Nephron (organoid): ENCODE results near the gene SV2B.

Source experiments
- H3K27ac Mint-ChIP-seq, 3 experiments: 2 replicates each; pipeline ENCODE4 v1.8.0; 2020; ENCODE audit warnings: mixed read lengths in 3 of 3, mild to moderate bottlenecking in 2 of 3, moderate library complexity in 1 of 3
- H3K27me3 Mint-ChIP-seq: 2 replicates; pipeline ENCODE4 v1.8.0; 2021; ENCODE audit warnings: low read depth, mild to moderate bottlenecking, moderate library complexity, mixed read lengths
- H3K36me3 Mint-ChIP-seq: 2 replicates; pipeline ENCODE4 v1.8.0; 2020; ENCODE audit warnings: low read depth, mixed read lengths
- H3K4me1 Mint-ChIP-seq: 2 replicates; pipeline ENCODE4 v1.8.0; 2020; ENCODE audit warnings: mixed read lengths
- H3K4me3 Mint-ChIP-seq, 3 experiments: 2 replicates each; pipeline ENCODE4 v1.8.0; 2020; ENCODE audit warnings: mild to moderate bottlenecking in 3 of 3, mixed read lengths in 3 of 3, moderate library complexity in 2 of 3
- H3K9me3 Mint-ChIP-seq: 2 replicates; pipeline ENCODE4 v1.8.0; 2020; ENCODE audit warnings: mixed read lengths
- CTCF ChIP-seq, 3 experiments: fragments of 200-600 bp; sonication (generic); IDR thresholded peaks; one replicate each; pipeline ENCODE4 v1.5.0; 2021; ENCODE audit warnings: antibody characterized with exemption in 3 of 3; ENCODE audit not compliant: unreplicated experiment in 3 of 3

Gene SV2B

GRCh38 chr15:91104111-91104510 is 4.1 kb downstream of the SV2B start:
- Mint-ChIP-seq H3K36me3 (no peaks in the 10 kb centered on the region), H3K9me3 (no peaks in the 10 kb centered on the region), H3K27ac (no peak overlapping the region), H3K27me3 (peaks cover 80% of the 10 kb centered on the region), H3K4me1 (peaks cover 14% of the 10 kb centered on the region), H3K4me3 (no peak overlapping the region)
- TF ChIP-seq CTCF (IDR thresholded peaks at IDR 0.05; ENCODE audit: unreplicated experiment in 3 of 3) = no peak

DNA sequence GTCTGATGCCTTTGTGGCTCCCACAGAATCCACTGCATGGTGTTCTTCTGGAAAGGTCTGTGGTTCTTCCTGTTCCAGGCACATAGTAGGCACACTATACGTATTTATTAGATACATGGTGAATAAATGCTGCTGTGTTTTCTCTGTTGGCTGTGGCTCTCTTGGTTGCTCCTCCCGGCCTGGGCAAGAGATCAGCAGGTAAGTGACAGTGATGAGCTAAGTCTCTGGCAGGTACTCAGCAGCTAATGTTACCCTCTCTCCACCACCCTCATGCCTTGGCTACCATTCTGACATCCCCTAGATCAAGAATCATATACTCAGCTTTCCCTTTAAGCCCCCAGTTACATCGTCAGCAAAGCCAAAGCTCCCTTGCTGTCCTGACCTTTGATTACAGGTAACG is 8.4 kb downstream of the SV2B start:
- H3K27me3 Mint-ChIP-seq = peaks cover 53% of the 10 kb centered on the region
- H3K27ac Mint-ChIP-seq = no peak overlapping the region
- H3K9me3 Mint-ChIP-seq = peaks cover 3% of the 10 kb centered on the region
- no peaks in the 10 kb centered on the region for H3K36me3 Mint-ChIP-seq
- H3K4me3 Mint-ChIP-seq = no peak overlapping the region
- no peak for TF ChIP-seq CTCF (IDR thresholded peaks at IDR 0.05; ENCODE audit: unreplicated experiment in 3 of 3)
- H3K4me1 Mint-ChIP-seq = no peaks in the 10 kb centered on the region

DNA sequence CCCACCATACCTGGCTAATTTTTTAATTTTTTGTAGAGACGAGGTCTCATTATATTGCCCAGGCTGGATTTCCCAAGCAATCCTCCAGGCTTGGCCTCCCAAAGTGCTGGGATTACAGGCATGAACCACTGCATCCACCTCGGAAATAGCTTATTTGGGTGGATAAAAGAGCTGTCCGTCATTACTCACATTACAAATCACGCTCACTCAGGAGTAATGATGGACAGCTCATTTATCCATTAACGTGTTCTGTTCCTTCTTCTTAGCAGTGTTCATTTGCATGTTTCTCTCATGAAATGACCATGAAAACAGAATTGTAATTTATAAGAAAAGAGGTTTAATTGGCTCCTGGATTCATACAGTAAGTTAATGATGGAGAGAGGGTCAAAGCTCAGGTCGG is 9.8 kb downstream of the SV2B start:
- no peaks in the 10 kb centered on the region for H3K36me3 Mint-ChIP-seq
- peaks cover 3% of the 10 kb centered on the region for H3K9me3 Mint-ChIP-seq
- H3K4me3 Mint-ChIP-seq = no peak overlapping the region
- H3K4me1 Mint-ChIP-seq = no peaks in the 10 kb centered on the region
- H3K27me3 Mint-ChIP-seq = peaks cover 45% of the 10 kb centered on the region
- TF ChIP-seq CTCF (IDR thresholded peaks at IDR 0.05; ENCODE audit: unreplicated experiment in 3 of 3) = no peak
- no peak overlapping the region for H3K27ac Mint-ChIP-seq

- H3K27me3 Mint-ChIP-seq = peaks cover 40% of the 10 kb centered on the region
- H3K27ac Mint-ChIP-seq = no peak overlapping the region
Measured at GRCh38 chr15:91110407-91110806, 10.3 kb downstream of the SV2B start.

DNA sequence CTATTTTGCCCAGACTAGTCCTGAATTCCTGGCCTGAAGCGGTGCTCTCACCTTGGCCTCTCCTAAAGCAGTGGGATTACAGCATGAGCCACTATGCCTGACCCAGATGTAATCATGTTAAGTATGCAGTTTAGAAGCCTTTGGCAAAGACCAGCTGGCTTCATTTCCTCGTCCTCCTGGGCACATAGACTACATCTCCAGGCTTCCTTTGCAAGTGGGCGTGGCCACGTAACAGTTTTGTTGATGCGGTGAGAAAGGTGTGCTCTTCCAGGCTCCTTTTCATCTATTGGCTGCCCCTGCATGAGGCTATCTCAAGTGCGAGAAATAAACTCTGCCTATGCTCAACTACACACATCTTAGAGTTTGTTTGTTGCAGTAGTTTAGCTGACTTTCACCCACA is 13.0 kb downstream of the SV2B start:
- no peaks in the 10 kb centered on the region for H3K36me3 Mint-ChIP-seq

More at GRCh38 chr15:91110407-91110806, 10.3 kb downstream of the SV2B start:
- peaks cover 3% of the 10 kb centered on the region for H3K9me3 Mint-ChIP-seq
- H3K36me3 Mint-ChIP-seq = no peaks in the 10 kb centered on the region
- TF ChIP-seq CTCF (IDR thresholded peaks at IDR 0.05; ENCODE audit: unreplicated experiment in 3 of 3) = no peak
- no peaks in the 10 kb centered on the region for H3K4me1 Mint-ChIP-seq
- H3K4me3 Mint-ChIP-seq = no peak overlapping the region

More for the DNA sequence above, 13.0 kb downstream of the SV2B start:
- Mint-ChIP-seq H3K9me3 (peaks cover 6% of the 10 kb centered on the region), H3K27me3 (peaks cover 29% of the 10 kb centered on the region), H3K27ac (no peak overlapping the region), H3K4me1 (peaks cover 10% of the 10 kb centered on the region), H3K4me3 (no peak overlapping the region)
- TF ChIP-seq CTCF (IDR thresholded peaks at IDR 0.05; ENCODE audit: unreplicated experiment in 3 of 3) = no peak
